Central memory CD8-positive, alpha-beta T cell (primary cell): Measurements from ENCODE around the gene PDIA5.

Source experiments
- ATAC-seq: fragments of 150-1000 bp; cut with Tn5 transposase; replicated peaks from 2 replicates; pipeline ENCODE4 v1.10.0; 2022; ENCODE audit warnings: mild to moderate bottlenecking, moderate FRiP score, moderate number of reproducible peaks; ENCODE audit not compliant: poor library complexity, severe bottlenecking; ENCODE audit errors: extremely low read depth
- DNase-seq, 2 donors: peaks; one replicate each; pipeline ENCODE4 v3.0.0; 2021; ENCODE audit warnings: low spot score in 2 of 2
- H3K27ac Mint-ChIP-seq: one replicate; pipeline ENCODE4 v1.8.0; 2022; ENCODE audit warnings: low read depth, mild to moderate bottlenecking, moderate library complexity, mixed read lengths
- H3K27me3 Mint-ChIP-seq: one replicate; pipeline ENCODE4 v1.8.0; 2022; ENCODE audit warnings: mixed read lengths
- H3K36me3 Mint-ChIP-seq: one replicate; pipeline ENCODE4 v1.8.0; 2022; ENCODE audit warnings: mild to moderate bottlenecking, moderate library complexity, mixed read lengths; ENCODE audit not compliant: insufficient read depth
- H3K4me1 Mint-ChIP-seq: one replicate; pipeline ENCODE4 v1.8.0; 2022; ENCODE audit warnings: mixed read lengths
- H3K4me3 Mint-ChIP-seq: one replicate; pipeline ENCODE4 v1.8.0; 2022; ENCODE audit warnings: mild to moderate bottlenecking, moderate library complexity, mixed read lengths
- H3K9me3 Mint-ChIP-seq: one replicate; pipeline ENCODE4 v1.8.0; 2022; ENCODE audit warnings: mixed read lengths

Gene PDIA5

DNA sequence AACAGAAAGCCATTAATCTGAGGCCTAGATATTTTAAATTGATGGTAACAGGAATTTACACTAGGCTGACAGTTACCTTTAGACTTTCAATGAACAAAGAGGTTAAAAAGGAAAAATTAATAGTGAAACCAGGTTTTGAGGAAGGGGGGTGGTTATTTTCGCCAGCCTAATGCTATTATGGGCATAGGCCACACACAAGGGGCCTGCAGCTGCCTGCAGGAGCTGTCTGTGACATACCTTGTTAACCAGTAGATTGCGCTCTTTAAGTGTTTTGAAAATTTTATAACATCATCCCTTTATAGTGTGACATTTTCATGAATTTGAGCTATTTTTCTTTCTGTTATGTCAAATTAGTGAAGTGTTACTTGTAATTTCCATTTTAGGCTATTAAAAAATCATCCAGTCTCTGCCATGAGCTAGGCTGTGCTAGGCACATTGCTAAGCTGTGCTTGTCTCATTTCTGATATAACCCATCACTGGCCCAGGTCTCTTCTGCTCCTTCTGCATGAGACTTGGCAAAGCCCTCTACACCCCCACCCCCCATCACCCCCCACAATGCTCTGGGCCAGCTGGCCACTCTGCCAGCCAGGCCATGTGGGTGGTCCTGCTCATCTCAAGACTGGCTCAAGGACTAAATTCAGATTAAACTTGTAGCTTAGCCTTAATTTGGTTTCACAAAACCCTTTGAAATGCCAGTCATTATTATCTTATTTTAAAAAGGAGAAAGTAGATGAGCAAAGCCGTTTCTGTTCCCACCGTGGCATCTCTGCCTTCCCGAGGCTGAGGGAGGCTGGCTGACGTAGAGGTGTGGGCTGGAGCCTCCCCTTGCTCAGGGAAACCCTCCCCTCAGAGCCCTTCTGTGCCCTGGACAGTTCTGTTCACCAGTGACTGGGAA, 86.5 kb downstream of the PDIA5 start:
- Mint-ChIP-seq H3K36me3 (peaks cover 1% of the 10 kb centered on the region), H3K27ac (peak overlapping the region; percentile 98), H3K9me3 (peaks cover 6% of the 10 kb centered on the region), H3K4me1 (peaks cover 4% of the 10 kb centered on the region), H3K27me3 (no peaks in the 10 kb centered on the region), H3K4me3 (no peak overlapping the region)
- ATAC-seq (no peak), DNase-seq (no peak)

DNA sequence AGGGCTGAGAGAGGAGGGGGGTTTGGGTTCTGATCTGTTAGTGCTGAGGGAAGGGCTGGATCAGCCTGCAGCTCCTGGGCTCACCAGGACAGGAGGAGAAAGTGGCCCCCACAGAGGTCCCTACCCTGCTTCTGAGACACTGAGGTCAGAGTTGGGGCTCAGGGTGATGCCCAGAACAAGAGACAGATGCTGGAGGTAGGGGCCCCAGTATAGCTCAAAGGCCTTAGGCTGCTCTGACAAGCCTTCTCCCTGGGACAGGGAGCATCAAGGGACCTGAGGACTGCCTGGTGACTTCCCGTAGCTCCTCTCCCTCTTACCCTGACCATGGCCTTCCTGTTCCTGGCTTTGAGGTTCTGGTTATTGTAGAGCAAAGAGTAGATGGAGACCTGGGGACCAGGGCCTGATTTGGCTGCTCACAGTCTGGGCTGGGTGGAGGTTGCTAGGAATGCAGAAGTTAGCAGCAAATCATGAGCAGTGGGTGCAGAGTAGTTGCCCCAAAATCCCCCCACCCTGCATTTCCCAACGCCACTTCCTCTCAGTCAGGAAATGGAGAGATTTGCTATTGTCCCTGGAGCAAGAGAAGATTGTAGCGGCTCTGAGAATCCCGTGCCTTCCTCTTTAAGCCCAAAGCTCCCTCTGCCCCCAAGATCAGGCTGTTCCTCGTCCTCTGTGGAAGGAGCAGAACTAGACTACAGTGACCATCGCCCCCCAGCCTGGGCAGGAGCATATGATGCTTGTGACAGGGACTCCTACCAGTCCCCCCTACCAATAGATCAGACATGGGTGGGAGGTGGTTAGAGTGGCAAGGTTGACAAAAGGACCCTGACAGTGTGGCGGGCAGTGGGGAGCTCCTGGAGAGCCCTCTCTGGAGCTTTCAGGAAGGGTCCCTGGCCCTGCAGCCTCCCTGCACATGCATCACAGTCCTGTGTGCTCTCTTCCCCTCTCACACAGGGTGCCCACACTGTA, 87.5 kb downstream of the PDIA5 start:
- no peak overlapping the region for H3K27ac Mint-ChIP-seq
- DNase-seq (no peak), ATAC-seq (no peak)
- peaks cover 1% of the 10 kb centered on the region for H3K36me3 Mint-ChIP-seq
- H3K4me1 Mint-ChIP-seq, result peaks cover 4% of the 10 kb centered on the region
- no peak overlapping the region for H3K4me3 Mint-ChIP-seq
- peaks cover 6% of the 10 kb centered on the region for H3K9me3 Mint-ChIP-seq
- no peaks in the 10 kb centered on the region for H3K27me3 Mint-ChIP-seq

DNA sequence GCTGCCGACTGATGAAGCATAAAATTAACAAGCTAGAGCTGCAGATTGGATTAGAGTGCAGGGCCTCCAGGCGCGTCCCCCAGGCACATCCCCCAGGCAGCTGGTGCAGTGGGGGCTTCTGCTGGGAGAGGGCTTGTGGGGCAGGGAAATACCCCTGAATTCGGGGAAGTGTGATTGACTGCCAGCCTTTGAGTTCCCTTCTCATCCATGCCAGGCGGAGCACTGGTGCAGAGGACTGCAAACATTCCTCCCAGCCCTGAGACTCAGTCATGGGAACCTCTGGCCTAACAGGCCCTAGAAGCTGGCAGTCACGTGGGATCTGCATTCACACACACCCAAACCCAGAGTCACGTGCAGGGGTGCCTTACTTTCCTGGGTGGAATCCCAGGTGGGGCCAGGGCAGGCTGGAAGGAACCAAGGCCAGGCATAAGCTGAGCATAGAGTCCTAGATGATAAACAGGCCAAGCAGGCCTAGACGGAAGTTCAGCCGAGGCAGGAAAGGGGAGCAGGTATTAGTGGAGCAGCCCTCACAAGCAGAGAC, 88.7 kb downstream of the PDIA5 start:
- Mint-ChIP-seq H3K4me1 (peaks cover 4% of the 10 kb centered on the region), H3K27ac (peak overlapping the region; percentile 38), H3K27me3 (no peaks in the 10 kb centered on the region), H3K9me3 (peaks cover 6% of the 10 kb centered on the region), H3K4me3 (no peak overlapping the region), H3K36me3 (peaks cover 1% of the 10 kb centered on the region)
- ATAC-seq (no peak), DNase-seq (peak; percentile 4 to 7)

DNA sequence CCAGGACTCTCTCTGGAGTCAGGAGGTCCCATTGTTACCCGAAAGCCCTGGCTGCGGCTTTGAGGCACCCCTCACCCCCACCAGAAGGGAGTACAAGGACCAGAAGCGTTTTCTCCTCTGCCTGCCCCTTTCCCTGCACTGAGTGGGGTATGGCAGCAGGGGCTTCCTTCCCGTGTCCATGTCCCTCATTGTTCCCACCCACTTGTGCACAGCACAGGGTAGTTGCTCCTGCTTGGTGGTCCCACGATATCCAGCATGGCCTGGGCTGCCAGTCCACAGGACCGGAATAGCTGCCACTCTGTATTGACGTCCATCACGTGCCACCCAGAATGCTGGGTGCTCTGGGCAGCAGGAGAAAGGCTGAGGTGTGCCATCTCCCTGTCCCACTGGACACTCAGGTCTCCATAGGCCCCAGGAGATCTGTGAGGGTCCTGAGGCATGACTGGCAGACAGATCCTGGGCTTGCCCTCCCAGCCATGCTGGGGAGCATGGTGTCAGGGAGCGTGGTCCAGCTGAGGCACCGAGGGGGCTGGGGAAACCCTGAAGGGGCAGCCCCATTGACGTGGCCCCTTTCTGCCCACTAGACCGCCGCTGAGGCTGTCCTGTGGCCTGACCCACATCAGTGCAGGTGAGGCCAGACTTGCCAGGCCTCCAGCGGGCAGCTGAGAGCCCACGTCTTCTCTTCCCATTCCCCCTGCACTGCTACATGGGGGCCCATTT, 89.6 kb downstream of the PDIA5 start:
- peaks cover 5% of the 10 kb centered on the region for H3K36me3 Mint-ChIP-seq
- peaks cover 6% of the 10 kb centered on the region for H3K9me3 Mint-ChIP-seq
- ATAC-seq (no peak), DNase-seq (peak in 1 of 2 donors; percentile 6)
- no peaks in the 10 kb centered on the region for H3K27me3 Mint-ChIP-seq
- no peak overlapping the region for H3K4me3 Mint-ChIP-seq
- H3K4me1 Mint-ChIP-seq, result peaks cover 4% of the 10 kb centered on the region
- H3K27ac Mint-ChIP-seq, result no peak overlapping the region

DNA sequence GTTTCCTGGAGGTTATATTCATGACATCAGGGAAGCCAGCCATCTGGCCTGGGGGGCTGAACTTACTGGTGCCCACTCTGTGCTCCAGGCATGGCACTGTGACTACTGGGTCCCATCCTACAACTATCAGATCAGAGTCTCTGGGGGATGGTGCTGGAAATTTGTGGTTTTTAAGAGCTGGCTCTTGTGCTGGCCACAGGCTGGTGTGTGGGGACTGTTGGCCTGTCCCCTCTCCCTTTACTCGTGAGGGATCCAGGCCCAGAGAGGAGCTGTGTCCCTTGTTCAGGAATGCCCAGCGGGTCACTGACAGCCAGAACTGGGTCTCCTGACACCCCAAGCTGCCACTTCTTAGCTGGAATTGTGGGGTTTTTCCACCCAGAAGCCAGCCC, 90.4 kb downstream of the PDIA5 start:
- H3K4me3 Mint-ChIP-seq, result no peak overlapping the region
- no peak for ATAC-seq
- H3K27ac Mint-ChIP-seq, result no peak overlapping the region
- no peaks in the 10 kb centered on the region for H3K27me3 Mint-ChIP-seq
- peaks cover 5% of the 10 kb centered on the region for H3K36me3 Mint-ChIP-seq
- peaks cover 4% of the 10 kb centered on the region for H3K4me1 Mint-ChIP-seq
- no peak for DNase-seq
- peaks cover 6% of the 10 kb centered on the region for H3K9me3 Mint-ChIP-seq

DNA sequence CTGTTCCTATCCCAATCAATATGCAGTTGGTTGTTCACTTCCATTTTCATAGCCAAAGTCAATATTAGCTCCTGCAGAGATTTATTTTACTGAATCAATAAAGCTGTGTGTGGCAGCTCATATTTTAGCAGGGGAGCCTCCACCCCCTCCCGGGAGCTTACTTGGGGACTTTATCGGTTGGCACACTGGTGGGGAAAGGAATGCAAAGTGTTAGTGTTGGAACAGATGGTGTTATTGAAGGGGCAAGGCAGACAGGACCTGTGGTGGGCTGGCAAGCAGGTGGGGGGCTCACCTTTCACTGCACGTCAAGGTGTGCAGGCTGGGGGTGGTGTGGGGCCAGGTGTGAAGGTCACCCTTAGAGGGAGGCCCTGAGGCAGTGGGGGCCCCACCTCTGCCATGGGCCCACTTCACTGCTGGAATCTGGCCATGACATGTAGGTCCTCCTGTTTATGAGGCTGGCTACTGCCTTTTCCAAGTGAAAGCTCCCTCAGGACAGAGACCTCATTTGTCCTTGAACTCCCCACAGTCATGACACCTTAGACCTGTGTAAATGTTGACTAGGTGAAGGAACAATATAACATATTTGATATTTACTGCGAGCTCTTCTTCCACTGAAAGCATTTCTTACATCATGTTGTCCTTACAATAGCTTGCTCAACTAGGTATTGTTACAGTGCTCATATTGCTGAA, 90.9 kb downstream of the PDIA5 start:
- Mint-ChIP-seq H3K27ac (no peak overlapping the region), H3K4me3 (no peak overlapping the region), H3K27me3 (no peaks in the 10 kb centered on the region), H3K36me3 (peaks cover 5% of the 10 kb centered on the region), H3K9me3 (peaks cover 2% of the 10 kb centered on the region), H3K4me1 (peaks cover 2% of the 10 kb centered on the region)
- ATAC-seq (no peak), DNase-seq (no peak)

DNA sequence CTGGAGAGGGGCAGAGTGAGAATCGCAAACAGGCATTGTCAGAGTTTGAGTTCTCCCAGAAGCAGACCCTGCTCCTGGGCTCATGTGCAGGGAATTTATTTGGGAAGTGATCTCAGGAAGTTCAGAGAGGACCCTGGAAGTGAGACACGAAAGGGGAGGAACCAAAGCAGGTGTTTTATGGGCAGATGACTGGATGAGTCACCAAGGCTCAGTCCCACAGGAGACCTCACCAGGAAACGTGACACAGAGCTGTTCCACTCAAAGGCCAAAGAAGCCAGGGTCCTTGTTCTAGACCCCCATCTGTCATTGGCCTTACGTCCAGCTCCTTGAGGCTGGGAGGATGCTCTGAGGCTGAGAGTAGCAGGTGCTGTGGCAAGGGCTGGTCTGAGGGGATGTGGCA, 91.5 kb downstream of the PDIA5 start:
- ATAC-seq (no peak), DNase-seq (no peak)
- no peak overlapping the region for H3K4me3 Mint-ChIP-seq
- H3K36me3 Mint-ChIP-seq, result peaks cover 5% of the 10 kb centered on the region
- no peak overlapping the region for H3K27ac Mint-ChIP-seq
- no peaks in the 10 kb centered on the region for H3K4me1 Mint-ChIP-seq
- H3K9me3 Mint-ChIP-seq, result no peaks in the 10 kb centered on the region
- no peaks in the 10 kb centered on the region for H3K27me3 Mint-ChIP-seq

DNA sequence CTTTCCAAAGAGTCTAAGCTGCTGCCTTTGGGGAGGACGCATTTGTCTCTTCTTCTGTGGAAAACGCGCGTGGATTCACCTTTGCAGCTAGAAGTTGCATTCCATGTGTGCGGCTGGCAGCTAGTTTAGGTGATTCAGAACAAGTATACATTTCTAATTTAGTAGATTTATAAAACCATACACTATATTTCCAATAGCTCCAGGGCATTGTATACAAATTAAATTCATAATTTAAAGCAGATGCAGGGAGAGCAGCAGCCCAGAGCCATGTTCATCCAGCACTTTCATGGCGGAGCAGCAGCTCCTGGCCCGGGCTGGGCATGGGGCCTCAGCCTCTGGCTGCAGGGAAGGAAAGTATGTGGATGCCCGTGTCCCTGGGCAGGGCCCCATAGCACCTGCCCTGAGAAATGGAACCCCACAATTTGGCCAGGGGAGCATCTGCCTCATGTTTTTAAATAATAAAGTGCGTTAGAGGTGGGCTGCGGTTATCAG, 92.1 kb downstream of the PDIA5 start:
- Mint-ChIP-seq H3K4me3 (no peak overlapping the region), H3K27ac (no peak overlapping the region), H3K9me3 (no peaks in the 10 kb centered on the region), H3K27me3 (no peaks in the 10 kb centered on the region), H3K4me1 (no peaks in the 10 kb centered on the region), H3K36me3 (peaks cover 5% of the 10 kb centered on the region)
- DNase-seq, result no peak
- no peak for ATAC-seq

DNA sequence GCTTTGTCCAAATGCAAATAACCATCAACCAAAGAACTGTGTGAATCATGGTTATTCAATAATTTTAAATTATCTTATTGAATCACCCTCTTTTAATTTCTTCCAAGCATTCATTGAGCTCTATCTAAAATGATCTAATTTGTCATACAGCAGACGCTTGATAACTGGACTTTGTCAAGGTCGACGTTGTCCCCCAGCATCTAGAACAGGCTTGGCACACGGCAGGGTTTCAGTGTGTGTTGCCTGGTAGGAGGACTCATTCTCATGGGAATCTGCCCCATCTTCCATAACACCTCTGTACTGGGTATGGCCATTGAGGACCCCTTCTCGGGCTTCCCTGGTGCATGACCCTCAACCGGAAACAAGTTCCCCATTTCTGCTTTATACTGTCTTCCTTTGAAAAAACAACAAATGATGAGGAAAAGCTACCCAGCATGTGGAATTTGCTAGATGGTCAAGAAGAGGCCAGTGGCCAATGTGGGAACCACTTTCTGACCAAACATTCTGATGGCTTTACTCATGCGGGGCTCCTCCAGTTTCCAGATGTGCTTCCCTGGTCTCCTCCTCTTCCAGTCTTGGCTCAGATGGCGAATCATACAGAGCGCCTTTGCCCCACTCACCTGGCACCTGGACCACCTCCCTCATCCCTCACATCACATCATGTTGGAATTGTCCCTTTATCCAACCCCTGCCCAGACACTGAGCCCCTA, 93.3 kb downstream of the PDIA5 start:
- no peaks in the 10 kb centered on the region for H3K9me3 Mint-ChIP-seq
- no peak overlapping the region for H3K27ac Mint-ChIP-seq
- peaks cover 3% of the 10 kb centered on the region for H3K36me3 Mint-ChIP-seq
- no peak for ATAC-seq
- H3K27me3 Mint-ChIP-seq, result no peaks in the 10 kb centered on the region
- H3K4me3 Mint-ChIP-seq, result no peak overlapping the region
- H3K4me1 Mint-ChIP-seq, result no peaks in the 10 kb centered on the region
- DNase-seq, result no peak

DNA sequence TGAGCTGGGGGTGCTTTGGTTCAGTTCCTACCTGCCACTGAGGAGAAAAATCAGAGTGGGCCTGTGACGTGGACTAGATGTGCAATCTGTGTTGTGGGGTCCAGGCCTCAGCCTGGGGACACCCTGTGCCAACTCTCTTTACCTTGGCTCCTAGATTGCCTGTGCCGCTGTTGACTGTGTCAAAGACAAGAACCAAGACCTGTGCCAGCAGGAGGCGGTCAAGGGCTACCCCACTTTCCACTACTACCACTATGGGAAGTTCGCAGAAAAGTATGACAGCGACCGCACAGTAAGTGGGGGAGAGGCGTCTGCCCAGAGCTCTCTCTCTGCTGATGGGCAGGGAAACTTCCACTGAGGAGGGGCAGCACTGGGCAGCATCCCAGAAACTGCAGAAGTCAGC, 94.3 kb downstream of the PDIA5 start:
- no peak for ATAC-seq
- no peaks in the 10 kb centered on the region for H3K9me3 Mint-ChIP-seq
- no peak for DNase-seq
- H3K4me1 Mint-ChIP-seq, result no peaks in the 10 kb centered on the region
- no peak overlapping the region for H3K27ac Mint-ChIP-seq
- H3K4me3 Mint-ChIP-seq, result no peak overlapping the region
- no peaks in the 10 kb centered on the region for H3K27me3 Mint-ChIP-seq
- peaks cover 3% of the 10 kb centered on the region for H3K36me3 Mint-ChIP-seq

DNA sequence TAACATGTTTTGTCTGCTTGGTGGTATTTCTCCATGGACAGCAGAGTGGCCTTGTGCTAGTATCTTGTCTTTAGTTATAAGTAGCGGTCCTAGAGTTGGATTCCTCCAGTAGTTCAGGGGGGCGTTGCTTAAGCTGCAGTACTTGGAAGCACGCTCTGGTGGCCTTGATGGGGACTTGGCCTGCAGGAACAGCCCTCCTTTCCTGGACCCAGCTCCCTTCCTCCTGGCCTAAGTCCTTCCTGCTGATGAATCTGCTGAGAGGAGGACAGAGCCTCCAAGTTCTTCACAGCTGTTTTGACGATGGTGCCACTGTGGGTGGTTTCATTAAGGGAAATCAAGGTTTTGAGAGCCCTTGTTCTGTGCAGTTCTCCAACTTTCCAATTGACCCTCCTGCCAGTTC, 96.3 kb downstream of the PDIA5 start:
- no peaks in the 10 kb centered on the region for H3K9me3 Mint-ChIP-seq
- no peaks in the 10 kb centered on the region for H3K27me3 Mint-ChIP-seq
- ATAC-seq (no peak), DNase-seq (no peak)
- H3K4me1 Mint-ChIP-seq, result no peaks in the 10 kb centered on the region
- H3K36me3 Mint-ChIP-seq, result peaks cover 3% of the 10 kb centered on the region
- H3K4me3 Mint-ChIP-seq, result no peak overlapping the region
- H3K27ac Mint-ChIP-seq, result no peak overlapping the region
